Esophagus squamous epithelium (tissue), 4 donors: ENCODE results near the gene TCF12.

Experiments
- CTCF ChIP-seq, 6 experiments: fragments of 450-650 bp in 4 of 6; fragments of 200-600 bp in 2 of 6; sonication (generic) in 2 of 6; IDR thresholded peaks; one replicate each; pipeline ENCODE4 v1.5.1; 2016 to 2019; ENCODE audit warnings: antibody characterized with exemption in 6 of 6, mild to moderate bottlenecking in 4 of 6, moderate library complexity in 4 of 6
- POLR2A ChIP-seq, 4 donors: fragments of 450-650 bp; IDR thresholded peaks; one replicate each; pipeline ENCODE4 v1.6.1; 2017; ENCODE audit warnings: antibody characterized with exemption in 4 of 4, mild to moderate bottlenecking in 4 of 4, moderate library complexity in 3 of 4

GRCh38 chr15:57335293-57335715, 416.9 kb downstream of the TCF12 start:
- TF ChIP-seq CTCF (IDR thresholded peaks at IDR 0.05) (no peak), POLR2A (IDR thresholded peaks at IDR 0.05) (no peak)
